HepG2 (cell line): Measurements from ENCODE around the gene SSBP4. TPM values are rescaled to one million over a fixed set of nuclear protein-coding genes. Genes with fewer than 3 reads are reported as not detected.
A peak's percentile ranks its signal among the peaks of the same experiment; 100 is the strongest.

Source experiments
- AGO2 ChIP-seq: fragments of 200-400 bp; formaldehyde crosslinking; optimal IDR thresholded peaks from 2 replicates; pipeline ENCODE3; 2017; ENCODE audit warnings: mild to moderate bottlenecking, low read depth, low read length, moderate library complexity
- DNMT3B ChIP-seq: conservative IDR thresholded peaks from 2 replicates; pipeline ENCODE4 v1.6.1; 2016; ENCODE audit warnings: missing biosample characterization, control low read depth
- ELF3 ChIP-seq: IDR thresholded peaks from 2 replicates; pipeline ENCODE4 v1.6.1; 2016; ENCODE audit warnings: missing genetic modification reagents, missing compliant biosample characterization
- FOXO4 ChIP-seq: sonication (generic); formaldehyde crosslinking; conservative IDR thresholded peaks from 2 replicates; pipeline ENCODE4 v1.8.1; 2023; ENCODE audit warnings: missing genetic modification reagents
- HMGA1 ChIP-seq: sonication (generic); formaldehyde crosslinking; conservative IDR thresholded peaks from 2 replicates; pipeline ENCODE4 v1.4.0; 2020; ENCODE audit warnings: missing genetic modification reagents
- HMGXB4 ChIP-seq, 2 experiments: sonication (generic) in 1 of 2; formaldehyde crosslinking in 1 of 2; IDR thresholded peaks; 2 replicates each; pipeline versions ENCODE4 v1.4.0 to v1.6.1; 2018 to 2020; ENCODE audit warnings: missing genetic modification reagents in 2 of 2, borderline replicate concordance in 1 of 2, low read depth in 1 of 2, mild to moderate bottlenecking in 1 of 2, missing biosample characterization in 1 of 2
- HOXA5 ChIP-seq: sonication (generic); formaldehyde crosslinking; IDR thresholded peaks from 2 replicates; pipeline ENCODE4 v1.4.0; 2020; ENCODE audit warnings: missing genetic modification reagents
- KDM5A ChIP-seq: fragments of 200-600 bp; sonication (generic); IDR thresholded peaks from 2 replicates; pipeline ENCODE4 v1.7.0; 2018; ENCODE audit warnings: antibody characterized with exemption, mild to moderate bottlenecking, low read length, borderline replicate concordance
- KMT2B ChIP-seq: IDR thresholded peaks from 2 replicates; pipeline ENCODE4 v1.6.1; 2016; ENCODE audit warnings: missing genetic modification reagents, missing compliant biosample characterization
- PHF8 ChIP-seq: sonication (generic); formaldehyde crosslinking; IDR thresholded peaks from 2 replicates; pipeline ENCODE4 v1.5.0; 2020; ENCODE audit warnings: missing genetic modification reagents
- PRMT3 ChIP-seq: sonication (generic); formaldehyde crosslinking; IDR thresholded peaks from 2 replicates; pipeline ENCODE4 v1.8.1; 2022; ENCODE audit warnings: low read depth, mild to moderate bottlenecking, moderate library complexity, missing genetic modification reagents, borderline replicate concordance
- ZBTB7A ChIP-seq: sonication (generic); formaldehyde crosslinking; IDR thresholded peaks from 2 replicates; pipeline ENCODE4 v1.8.0; 2022; ENCODE audit warnings: mild to moderate bottlenecking, missing genetic modification reagents
- ZBTB7B ChIP-seq: sonication (generic); formaldehyde crosslinking; IDR thresholded peaks from 2 replicates; pipeline ENCODE4 v1.4.0; 2020; ENCODE audit warnings: missing genetic modification reagents
- ZFYVE20 ChIP-seq: sonication (generic); formaldehyde crosslinking; IDR thresholded peaks from 2 replicates; pipeline ENCODE4 v1.8.0; 2023; ENCODE audit warnings: low read depth, mild to moderate bottlenecking, moderate library complexity, missing genetic modification reagents, borderline replicate concordance
- ZNF724P ChIP-seq: sonication (generic); formaldehyde crosslinking; IDR thresholded peaks from 2 replicates; pipeline ENCODE4 v1.8.0; 2022; ENCODE audit warnings: missing genetic modification reagents, borderline replicate concordance
- ZNF775 ChIP-seq: sonication (generic); formaldehyde crosslinking; IDR thresholded peaks from 2 replicates; pipeline ENCODE4 v1.4.0; 2020; ENCODE audit warnings: missing genetic modification reagents, mild to moderate bottlenecking, moderate library complexity, borderline replicate concordance
- polyA plus RNA-seq, 8 experiments: library from polyadenylated mRNA; depleted of rRNA in 3 of 8; stranded (reverse) in 7 of 8; unstranded in 1 of 8; fragments of >200 nt; fragmentation: Illumina TruSeq in 4 of 8; extraction: Trizol in 4 of 8; gene quantifications; 2 replicates each; pipeline versions ENCODE4 v1.2.1 to v1.2.3, GENCODE V29; 2011 to 2016; ENCODE audit warnings: low read depth in 4 of 8, missing spikeins in 1 of 8, mixed read lengths in 1 of 8; ENCODE audit not compliant: insufficient read depth in 1 of 8
- total RNA-seq, 5 experiments: library from RNA; depleted of rRNA; stranded (reverse); fragments of >200 nt; fragmentation: Illumina TruSeq; extraction: Trizol; gene quantifications; 2 replicates each; pipeline ENCODE4 v1.2.3, GENCODE V29; 2016; ENCODE audit warnings: low read depth in 1 of 5
- TF ChIP-seq, protein P1 (sequence below): sonication (generic); formaldehyde crosslinking; IDR thresholded peaks from 2 replicates; pipeline ENCODE4 v1.5.0; 2020; ENCODE audit warnings: missing genetic modification reagents
- TF ChIP-seq, protein P2 (sequence below): sonication (generic); formaldehyde crosslinking; IDR thresholded peaks from 2 replicates; pipeline ENCODE4 v1.4.0; 2020; ENCODE audit warnings: missing genetic modification reagents
- TF ChIP-seq, protein P3 (sequence below): sonication (generic); formaldehyde crosslinking; IDR thresholded peaks from 2 replicates; pipeline ENCODE4 v1.5.0; 2020; ENCODE audit warnings: mild to moderate bottlenecking, missing genetic modification reagents, borderline replicate concordance

Gene SSBP4
- total and polyA plus RNA-seq, 2 of the 13 experiments (the other 11 are each of a cell fraction or from before 2014, with no cell fraction given) = 20.8 to 39.5 TPM

DNA sequence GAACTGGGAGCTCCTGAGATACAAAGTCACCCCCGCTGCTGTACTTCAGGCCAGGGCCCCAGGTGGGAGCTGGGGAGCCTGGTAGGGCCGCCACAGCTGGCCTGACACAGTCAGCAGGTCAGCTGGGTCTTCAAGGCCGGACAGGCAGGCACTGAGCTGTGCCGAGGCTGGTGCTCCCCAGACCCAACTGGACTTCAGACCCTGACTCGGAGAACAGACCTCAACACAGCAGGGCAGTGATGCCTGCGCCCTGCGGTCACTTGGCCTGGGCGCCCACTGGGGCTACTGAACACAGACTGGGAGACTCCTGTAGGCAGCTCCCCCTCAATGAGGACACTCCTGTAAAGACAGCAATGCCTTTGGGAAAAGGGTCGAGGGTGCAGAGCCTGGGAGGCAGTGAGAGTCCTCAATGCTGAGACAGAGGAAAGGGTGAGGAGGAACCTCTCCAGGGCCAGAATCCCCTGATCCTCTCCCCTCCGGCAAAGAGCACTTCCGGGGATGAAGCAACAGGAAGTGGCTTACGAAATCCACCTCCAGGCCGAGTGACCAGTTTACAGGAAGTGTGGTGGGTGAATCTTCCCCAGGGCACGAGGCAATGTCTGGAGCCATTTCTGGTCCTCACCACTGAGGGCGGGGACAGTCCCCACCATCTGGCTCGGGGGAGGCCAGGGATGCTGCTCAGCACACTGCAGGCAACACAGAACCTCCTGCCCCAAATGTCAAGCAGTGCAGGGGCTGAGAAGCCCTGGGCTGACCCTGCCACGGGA lies 59.5 kb downstream of the SSBP4 start (continued):
- peak in 1 of 2 experiments; percentile 59; a peak in 2 of 4 replicates for TF ChIP-seq HMGXB4 (CRISPR knock-in tag; IDR thresholded peaks at IDR 0.05; ENCODE audit: borderline replicate concordance in 1 of 2, low read depth in 1 of 2)
- peak; percentile 100 for TF ChIP-seq ELF3 (CRISPR knock-in tag)
- no peak for TF ChIP-seq ZBTB7A
- TF ChIP-seq ZBTB7B (CRISPR knock-in tag) = peak; percentile 62; the same call in 1 of the 2 replicates
- TF ChIP-seq, protein P1, sequence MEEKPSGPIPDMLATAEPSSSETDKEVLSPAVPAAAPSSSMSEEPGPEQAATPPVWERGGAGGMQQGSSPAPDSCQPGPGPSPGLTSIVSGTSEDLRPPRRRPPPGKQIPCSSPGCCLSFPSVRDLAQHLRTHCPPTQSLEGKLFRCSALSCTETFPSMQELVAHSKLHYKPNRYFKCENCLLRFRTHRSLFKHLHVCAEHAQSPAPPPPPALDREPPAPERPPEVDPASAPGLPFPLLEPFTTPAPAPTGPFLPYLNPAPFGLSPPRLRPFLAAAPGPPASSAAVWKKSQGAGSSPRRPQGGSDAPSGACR (CRISPR knock-in tag) = peak; percentile 95
- TF ChIP-seq HMGA1 (CRISPR knock-in tag) = no peak
- no peak for TF ChIP-seq KDM5A
- no peak for TF ChIP-seq AGO2
- TF ChIP-seq, protein P2, sequence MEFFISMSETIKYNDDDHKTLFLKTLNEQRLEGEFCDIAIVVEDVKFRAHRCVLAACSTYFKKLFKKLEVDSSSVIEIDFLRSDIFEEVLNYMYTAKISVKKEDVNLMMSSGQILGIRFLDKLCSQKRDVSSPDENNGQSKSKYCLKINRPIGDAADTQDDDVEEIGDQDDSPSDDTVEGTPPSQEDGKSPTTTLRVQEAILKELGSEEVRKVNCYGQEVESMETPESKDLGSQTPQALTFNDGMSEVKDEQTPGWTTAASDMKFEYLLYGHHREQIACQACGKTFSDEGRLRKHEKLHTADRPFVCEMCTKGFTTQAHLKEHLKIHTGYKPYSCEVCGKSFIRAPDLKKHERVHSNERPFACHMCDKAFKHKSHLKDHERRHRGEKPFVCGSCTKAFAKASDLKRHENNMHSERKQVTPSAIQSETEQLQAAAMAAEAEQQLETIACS = no peak
- peak; percentile 78 for TF ChIP-seq KMT2B (CRISPR knock-in tag)
- no peak for TF ChIP-seq ZFYVE20 (CRISPR knock-in tag)
- TF ChIP-seq PHF8 (CRISPR knock-in tag) = peak; percentile 35; the same call in 1 of the 2 replicates
- no peak for TF ChIP-seq ZNF775 (CRISPR knock-in tag)
- TF ChIP-seq FOXO4 (CRISPR knock-in tag) = no peak
- 0 out of 2 replicates have a peak, but pooled peaks have one; percentile 87 for TF ChIP-seq ZNF724P
- TF ChIP-seq HOXA5 (CRISPR knock-in tag) = peak; percentile 81
- TF ChIP-seq, protein P3, sequence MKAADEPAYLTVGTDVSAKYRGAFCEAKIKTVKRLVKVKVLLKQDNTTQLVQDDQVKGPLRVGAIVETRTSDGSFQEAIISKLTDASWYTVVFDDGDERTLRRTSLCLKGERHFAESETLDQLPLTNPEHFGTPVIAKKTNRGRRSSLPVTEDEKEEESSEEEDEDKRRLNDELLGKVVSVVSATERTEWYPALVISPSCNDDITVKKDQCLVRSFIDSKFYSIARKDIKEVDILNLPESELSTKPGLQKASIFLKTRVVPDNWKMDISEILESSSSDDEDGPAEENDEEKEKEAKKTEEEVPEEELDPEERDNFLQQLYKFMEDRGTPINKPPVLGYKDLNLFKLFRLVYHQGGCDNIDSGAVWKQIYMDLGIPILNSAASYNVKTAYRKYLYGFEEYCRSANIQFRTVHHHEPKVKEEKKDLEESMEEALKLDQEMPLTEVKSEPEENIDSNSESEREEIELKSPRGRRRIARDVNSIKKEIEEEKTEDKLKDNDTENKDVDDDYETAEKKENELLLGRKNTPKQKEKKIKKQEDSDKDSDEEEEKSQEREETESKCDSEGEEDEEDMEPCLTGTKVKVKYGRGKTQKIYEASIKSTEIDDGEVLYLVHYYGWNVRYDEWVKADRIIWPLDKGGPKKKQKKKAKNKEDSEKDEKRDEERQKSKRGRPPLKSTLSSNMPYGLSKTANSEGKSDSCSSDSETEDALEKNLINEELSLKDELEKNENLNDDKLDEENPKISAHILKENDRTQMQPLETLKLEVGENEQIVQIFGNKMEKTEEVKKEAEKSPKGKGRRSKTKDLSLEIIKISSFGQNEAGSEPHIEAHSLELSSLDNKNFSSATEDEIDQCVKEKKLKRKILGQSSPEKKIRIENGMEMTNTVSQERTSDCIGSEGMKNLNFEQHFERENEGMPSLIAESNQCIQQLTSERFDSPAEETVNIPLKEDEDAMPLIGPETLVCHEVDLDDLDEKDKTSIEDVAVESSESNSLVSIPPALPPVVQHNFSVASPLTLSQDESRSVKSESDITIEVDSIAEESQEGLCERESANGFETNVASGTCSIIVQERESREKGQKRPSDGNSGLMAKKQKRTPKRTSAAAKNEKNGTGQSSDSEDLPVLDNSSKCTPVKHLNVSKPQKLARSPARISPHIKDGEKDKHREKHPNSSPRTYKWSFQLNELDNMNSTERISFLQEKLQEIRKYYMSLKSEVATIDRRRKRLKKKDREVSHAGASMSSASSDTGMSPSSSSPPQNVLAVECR (CRISPR knock-in tag) = peak; percentile 93
- TF ChIP-seq PRMT3 (CRISPR knock-in tag) = peak; percentile 74; the same call in 1 of the 2 replicates
- no peak for TF ChIP-seq DNMT3B (CRISPR knock-in tag)
